ENCODE results near the gene SLC25A5.

GRCh38 chrX:119501511-119502148 lies 33.4 kb downstream of the SLC25A5 start:
- TF ChIP-seq, protein P1, sequence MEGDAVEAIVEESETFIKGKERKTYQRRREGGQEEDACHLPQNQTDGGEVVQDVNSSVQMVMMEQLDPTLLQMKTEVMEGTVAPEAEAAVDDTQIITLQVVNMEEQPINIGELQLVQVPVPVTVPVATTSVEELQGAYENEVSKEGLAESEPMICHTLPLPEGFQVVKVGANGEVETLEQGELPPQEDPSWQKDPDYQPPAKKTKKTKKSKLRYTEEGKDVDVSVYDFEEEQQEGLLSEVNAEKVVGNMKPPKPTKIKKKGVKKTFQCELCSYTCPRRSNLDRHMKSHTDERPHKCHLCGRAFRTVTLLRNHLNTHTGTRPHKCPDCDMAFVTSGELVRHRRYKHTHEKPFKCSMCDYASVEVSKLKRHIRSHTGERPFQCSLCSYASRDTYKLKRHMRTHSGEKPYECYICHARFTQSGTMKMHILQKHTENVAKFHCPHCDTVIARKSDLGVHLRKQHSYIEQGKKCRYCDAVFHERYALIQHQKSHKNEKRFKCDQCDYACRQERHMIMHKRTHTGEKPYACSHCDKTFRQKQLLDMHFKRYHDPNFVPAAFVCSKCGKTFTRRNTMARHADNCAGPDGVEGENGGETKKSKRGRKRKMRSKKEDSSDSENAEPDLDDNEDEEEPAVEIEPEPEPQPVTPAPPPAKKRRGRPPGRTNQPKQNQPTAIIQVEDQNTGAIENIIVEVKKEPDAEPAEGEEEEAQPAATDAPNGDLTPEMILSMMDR (IDR thresholded peaks at IDR 0.05), result no peak
- no peak for TF ChIP-seq EP300 (IDR thresholded peaks at IDR 0.05)
